T-helper 9 cell (primary cell): ENCODE data around the gene NISCH.
A peak's percentile ranks its signal among the peaks of the same experiment; 100 is the strongest.

Experiments
- DNase-seq: peaks from one replicate; pipeline ENCODE4 v3.0.0-alpha.2; 2020

Gene NISCH

GRCh38 chr3:52435246-52436101, 19.9 kb upstream of the NISCH start:
- DNase-seq: no peak

DNA sequence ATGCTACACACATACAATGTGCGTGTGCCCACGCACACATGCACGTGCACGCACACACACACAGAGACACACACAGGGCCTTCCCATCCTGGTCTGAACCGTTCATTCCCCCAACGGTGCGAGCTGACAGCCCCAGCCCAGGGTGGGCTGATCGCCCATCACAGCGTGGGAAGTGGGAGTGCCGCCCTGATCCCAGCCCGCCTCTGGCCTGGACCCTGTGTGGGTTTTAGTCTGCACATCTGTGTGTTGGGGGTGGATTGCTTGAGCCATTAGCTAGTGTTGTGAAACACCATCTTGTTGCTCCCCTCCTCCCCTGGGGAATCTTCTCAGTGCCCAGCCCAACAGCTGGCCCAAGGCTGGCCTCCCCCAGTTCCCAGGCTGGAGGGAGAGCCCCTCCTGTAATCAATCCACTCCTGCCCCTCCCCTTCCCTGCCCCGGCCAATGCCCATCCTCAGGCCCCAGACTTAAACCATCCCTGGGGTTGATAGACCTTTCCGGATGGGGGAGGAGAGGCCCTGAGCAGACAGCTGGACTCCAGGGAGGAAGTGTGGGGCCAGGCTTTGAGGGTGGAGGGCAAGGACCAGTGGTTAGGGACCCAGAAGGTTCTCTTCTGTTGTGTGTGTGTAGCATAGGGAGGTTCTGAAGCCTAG, 18.8 kb upstream of the NISCH start:
- no peak for DNase-seq

DNA sequence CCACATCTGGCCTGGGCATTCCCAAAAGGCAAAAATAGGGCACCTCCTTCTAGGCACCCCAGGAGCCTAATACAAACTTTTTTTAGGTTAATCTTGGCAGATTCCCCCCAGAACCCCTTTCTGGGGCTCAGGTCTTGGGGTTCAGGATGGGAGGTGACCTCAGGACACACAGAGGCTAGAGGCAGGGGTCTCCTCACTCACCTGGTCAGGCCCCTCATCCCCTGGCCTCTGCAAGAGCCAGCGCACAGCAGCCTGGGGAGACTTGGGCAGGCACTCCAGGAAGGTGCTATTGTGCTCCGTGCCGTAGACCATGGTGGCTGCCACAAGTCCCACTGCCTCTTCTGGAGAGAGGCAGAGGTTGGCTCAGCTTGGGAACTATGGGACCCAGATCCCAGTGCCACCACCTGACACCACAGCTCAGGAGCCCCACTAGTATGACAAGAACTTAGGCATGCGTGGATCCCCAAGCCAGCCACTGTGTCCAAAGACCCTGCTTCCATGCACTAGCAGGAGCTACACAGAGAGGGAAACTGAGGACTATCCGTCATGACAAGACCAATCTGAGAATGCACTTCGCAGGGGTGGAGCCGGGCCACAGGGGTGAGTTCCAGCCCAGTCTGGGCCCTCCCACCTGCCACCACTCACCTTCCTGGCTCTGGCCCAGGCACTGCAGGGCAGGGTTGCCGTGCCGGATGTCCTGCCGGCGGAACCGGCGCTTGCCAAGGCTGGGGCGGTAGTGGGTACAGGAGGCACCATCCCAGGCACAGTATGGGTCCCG, 17.9 kb upstream of the NISCH start:
- DNase-seq: no peak

DNA sequence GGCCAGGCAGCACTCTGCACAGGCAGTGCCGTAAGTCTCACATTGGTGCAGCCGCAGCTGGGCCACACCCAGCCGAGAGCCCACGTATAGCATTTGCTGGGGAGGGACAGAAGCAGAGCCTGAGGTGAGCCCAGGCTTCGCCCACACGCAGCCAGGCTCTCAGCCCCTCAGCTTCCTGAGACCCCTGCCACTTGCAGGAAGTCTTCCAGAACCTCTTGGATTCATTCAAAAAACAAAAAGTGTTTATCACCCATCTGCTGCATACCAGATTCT, 17.4 kb upstream of the NISCH start:
- DNase-seq: no peak

DNA sequence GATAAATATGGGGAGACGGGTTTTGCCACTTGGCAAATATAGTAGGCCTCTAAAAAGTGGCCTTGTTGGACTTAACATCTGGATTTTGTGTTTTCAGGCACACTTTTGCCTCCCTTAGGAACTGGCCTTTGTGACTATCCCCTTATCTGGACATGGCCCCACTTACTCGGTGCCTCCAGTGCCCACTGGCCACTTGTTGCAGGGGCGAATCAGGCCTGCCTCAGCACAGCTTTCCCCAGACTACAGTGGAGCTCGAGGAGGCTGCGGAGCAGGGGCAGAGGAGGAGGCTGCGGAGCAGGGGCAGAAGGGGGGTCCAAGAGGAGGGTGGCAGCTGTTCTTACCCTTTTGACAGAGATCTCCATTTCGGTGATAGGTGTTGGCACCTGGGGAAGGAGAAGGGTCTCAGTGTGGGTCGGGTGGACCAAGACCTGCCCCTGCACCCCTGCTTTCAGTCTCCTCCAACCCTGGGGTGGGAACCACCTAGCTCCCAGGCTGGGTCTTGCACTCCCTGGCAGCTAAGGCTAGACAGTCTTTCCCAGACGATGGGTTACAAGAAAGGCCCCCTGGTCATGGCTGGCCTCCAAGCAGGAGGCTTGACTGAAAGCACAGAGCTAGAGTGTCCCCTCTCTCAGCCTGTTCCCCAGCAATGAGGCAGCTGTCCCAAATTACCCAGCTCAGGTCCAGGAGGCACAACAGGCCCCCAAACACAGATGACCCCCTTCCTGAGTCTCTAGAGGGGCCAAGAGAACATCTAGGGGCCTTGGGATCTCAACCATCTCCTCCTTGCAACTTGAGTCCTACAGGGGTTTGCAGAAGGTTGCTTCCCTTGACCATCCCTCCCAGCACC, 16.6 kb upstream of the NISCH start:
- DNase-seq: no peak

- DNase-seq: no peak
Measured at GRCh38 chr3:52439426-52440248, 15.8 kb upstream of the NISCH start.

- no peak for DNase-seq
Measured at GRCh38 chr3:52440249-52440551, 15.2 kb upstream of the NISCH start.

DNA sequence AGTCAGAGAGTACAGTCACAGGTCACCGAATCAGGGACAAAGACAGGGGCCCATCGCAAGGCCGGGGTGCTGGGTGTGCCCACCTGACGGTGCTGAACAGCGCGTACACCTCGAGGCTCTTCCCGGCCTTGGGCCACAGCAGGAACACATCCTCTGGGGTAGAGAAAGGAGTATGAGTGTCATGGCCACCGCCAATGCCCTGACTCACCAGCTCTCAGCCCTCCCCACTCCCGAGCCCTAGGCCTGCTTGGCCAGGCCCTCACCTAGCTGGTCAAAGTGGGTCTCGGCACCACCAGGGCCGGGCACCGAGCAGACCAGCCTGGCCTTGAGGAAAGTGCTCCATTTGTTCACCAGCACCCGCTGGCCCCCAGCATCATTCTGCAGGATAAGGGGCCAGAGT, 14.7 kb upstream of the NISCH start:
- DNase-seq: no peak

GRCh38 chr3:52441091-52441771, 14.2 kb upstream of the NISCH start:
- DNase-seq: no peak

DNA sequence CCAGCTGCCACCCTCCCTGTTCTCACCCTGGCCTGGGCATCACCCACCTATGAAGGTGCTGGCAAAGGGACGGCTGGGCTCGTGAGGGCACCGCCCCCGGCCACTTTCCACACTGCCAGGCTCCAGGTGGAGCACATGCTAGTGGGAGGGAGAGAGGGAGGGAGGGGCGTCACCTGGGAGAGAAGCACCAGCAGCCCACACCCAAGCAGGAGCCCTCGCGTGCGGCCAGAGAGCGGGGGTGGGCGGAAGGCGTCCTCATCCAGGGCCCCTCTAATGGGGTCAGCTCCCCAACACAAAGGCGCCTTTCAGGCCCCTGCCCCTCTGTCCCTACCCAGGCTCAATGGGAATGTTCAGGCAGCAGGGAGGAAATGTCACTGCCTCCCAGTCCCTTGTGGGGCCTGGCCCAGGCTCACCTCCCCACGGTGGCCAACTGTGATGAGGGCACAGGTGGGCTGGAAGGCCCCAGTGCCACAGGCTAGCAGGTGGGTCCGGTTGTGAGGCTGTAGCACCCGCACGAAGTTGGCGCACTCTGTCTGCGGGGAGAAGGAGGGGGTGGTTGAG, 13.6 kb upstream of the NISCH start:
- no peak for DNase-seq

- no peak for DNase-seq
Measured at GRCh38 chr3:52442409-52443267, 12.8 kb upstream of the NISCH start.

DNA sequence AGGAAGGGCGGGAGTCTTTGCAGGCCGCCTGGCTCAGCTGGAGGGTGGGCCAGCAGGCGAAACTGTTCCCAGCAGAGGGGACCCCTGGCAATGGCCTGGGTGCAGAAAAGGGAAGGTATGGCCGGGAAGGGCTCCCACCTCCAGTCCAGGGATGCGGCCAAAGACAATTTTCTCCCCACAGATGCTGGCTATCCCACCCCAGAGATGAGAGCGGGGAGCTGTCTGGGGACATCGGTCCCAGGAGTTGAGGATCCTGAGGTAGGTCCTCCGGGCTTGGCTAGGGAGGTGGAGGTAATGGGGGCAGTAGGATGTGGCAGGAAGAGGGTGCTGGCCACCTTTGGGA, 12.2 kb upstream of the NISCH start:
- no peak for DNase-seq

- no peak for DNase-seq
Measured at GRCh38 chr3:52443791-52444687, 11.4 kb upstream of the NISCH start.

GRCh38 chr3:52444860-52445793, 10.3 kb upstream of the NISCH start, which contains the start of gene SEMA3G:
Gene SEMA3G, minus strand, starts transcription at chr3:52445103. Its CDS starts 76 bp downstream, at chr3:52445027.
- peak; percentile 60 for DNase-seq

DNA sequence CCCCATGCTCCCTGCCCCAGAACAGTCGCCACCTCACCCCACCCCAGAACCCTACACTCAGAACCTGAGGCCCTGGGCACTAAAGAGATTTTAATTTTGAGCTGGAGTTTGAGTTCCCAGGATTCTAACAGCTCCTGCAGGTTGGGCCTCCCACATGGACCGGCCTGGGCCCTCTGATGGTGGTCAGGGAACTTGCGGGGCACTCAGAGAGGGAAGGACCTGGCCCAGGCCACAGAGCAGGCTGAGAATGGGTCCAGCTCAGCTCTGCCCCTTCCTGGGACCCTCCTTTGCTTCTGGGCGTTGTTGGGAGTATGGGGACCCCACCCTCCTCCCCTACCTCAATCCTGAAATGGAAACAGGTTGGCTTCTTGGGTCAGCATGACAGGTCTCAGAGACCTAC, 9.4 kb upstream of the NISCH start:
- no peak for DNase-seq

GRCh38 chr3:52446631-52447511, 8.5 kb upstream of the NISCH start:
- peak; percentile 65 for DNase-seq
